Epithelial cell of esophagus (primary cell): Measurements from ENCODE around the gene DIP2C.

ENCODE experiments used
- DNase-seq: peaks from one replicate; pipeline ENCODE4 v3.0.0; 2010; ENCODE audit warnings: low read depth
- H3K4me3 ChIP-seq: 2 replicates; pipeline ENCODE4 v1.5.1; 2011; ENCODE audit warnings: mild to moderate bottlenecking, low read length, control low read depth
- CTCF ChIP-seq: IDR thresholded peaks from 2 replicates; pipeline ENCODE4 v1.5.1; 2011; ENCODE audit warnings: low read depth, mild to moderate bottlenecking, low read length, control low read depth, inconsistent platforms; ENCODE audit not compliant: insufficient read depth; ENCODE audit errors: missing control alignments

Gene DIP2C

GRCh38 chr10:317926-318325, 371.5 kb downstream of the DIP2C start:
- H3K4me3 ChIP-seq = no peak overlapping the region
- TF ChIP-seq CTCF = no peak
- no peak for DNase-seq

GRCh38 chr10:317271-317769, 372.1 kb downstream of the DIP2C start:
- no peak for TF ChIP-seq CTCF
- no peak for DNase-seq
- H3K4me3 ChIP-seq = no peak overlapping the region

GRCh38 chr10:316390-316789, 373.1 kb downstream of the DIP2C start:
- no peak for TF ChIP-seq CTCF
- no peak overlapping the region for H3K4me3 ChIP-seq
- DNase-seq = no peak

- H3K4me3 ChIP-seq = no peak overlapping the region
- no peak for TF ChIP-seq CTCF
- no peak for DNase-seq
Observed at GRCh38 chr10:314871-315270, 374.6 kb downstream of the DIP2C start.

GRCh38 chr10:314381-314780, 375.1 kb downstream of the DIP2C start:
- no peak for DNase-seq
- no peak overlapping the region for H3K4me3 ChIP-seq
- TF ChIP-seq CTCF = no peak

GRCh38 chr10:311901-312665, 377.4 kb downstream of the DIP2C start:
- no peak overlapping the region for H3K4me3 ChIP-seq
- TF ChIP-seq CTCF = no peak
- no peak for DNase-seq

- no peak overlapping the region for H3K4me3 ChIP-seq
- no peak for DNase-seq
- no peak for TF ChIP-seq CTCF
Observed at GRCh38 chr10:310976-311639, 378.4 kb downstream of the DIP2C start.
